Tibial nerve (tissue), 3 donors: Measurements from ENCODE around the gene SF3B4.

Experiments
- POLR2A ChIP-seq, 2 donors: fragments of 450-650 bp; IDR thresholded peaks; one replicate each; pipeline ENCODE4 v1.6.1; 2017; ENCODE audit warnings: antibody characterized with exemption in 2 of 2, mild to moderate bottlenecking in 2 of 2, moderate library complexity in 2 of 2
- TF ChIP-seq, protein P1 (sequence below), 5 experiments: fragments of 200-600 bp in 3 of 5; fragments of 450-650 bp in 2 of 5; sonication (generic) in 3 of 5; IDR thresholded peaks; one replicate each; pipeline ENCODE4 v1.5.1; 2016 to 2019; ENCODE audit warnings: antibody characterized with exemption in 5 of 5, mild to moderate bottlenecking in 3 of 5, moderate library complexity in 2 of 5

DNA sequence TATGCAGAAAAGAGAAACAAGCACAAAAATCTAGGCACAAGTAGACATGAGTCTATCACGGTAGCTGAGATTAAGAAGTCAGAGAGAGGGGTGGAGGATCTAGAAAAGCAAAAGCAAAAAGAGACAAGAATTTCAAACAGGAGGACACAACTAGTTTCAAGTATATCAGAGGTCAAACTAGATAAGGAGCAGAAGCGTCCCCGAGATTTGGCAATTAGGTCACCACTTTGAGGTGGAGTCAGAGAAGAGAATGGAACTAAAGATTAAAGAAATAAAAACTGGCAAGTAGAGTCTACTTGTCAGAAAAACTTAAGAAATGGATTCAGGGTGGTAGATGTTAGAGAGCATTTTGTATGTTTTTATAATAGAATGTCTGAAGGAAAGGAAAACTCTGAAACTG lies 2.3 kb downstream of the SF3B4 start:
- TF ChIP-seq, protein P1, sequence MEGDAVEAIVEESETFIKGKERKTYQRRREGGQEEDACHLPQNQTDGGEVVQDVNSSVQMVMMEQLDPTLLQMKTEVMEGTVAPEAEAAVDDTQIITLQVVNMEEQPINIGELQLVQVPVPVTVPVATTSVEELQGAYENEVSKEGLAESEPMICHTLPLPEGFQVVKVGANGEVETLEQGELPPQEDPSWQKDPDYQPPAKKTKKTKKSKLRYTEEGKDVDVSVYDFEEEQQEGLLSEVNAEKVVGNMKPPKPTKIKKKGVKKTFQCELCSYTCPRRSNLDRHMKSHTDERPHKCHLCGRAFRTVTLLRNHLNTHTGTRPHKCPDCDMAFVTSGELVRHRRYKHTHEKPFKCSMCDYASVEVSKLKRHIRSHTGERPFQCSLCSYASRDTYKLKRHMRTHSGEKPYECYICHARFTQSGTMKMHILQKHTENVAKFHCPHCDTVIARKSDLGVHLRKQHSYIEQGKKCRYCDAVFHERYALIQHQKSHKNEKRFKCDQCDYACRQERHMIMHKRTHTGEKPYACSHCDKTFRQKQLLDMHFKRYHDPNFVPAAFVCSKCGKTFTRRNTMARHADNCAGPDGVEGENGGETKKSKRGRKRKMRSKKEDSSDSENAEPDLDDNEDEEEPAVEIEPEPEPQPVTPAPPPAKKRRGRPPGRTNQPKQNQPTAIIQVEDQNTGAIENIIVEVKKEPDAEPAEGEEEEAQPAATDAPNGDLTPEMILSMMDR (IDR thresholded peaks at IDR 0.05) = no peak
- TF ChIP-seq POLR2A (IDR thresholded peaks at IDR 0.05) = no peak
